ENCODE results near the gene GAB2.

GAB2 gene

GRCh38 chr11:78428266-78428636 is 10.6 kb upstream of the GAB2 start:
- H3K4me1 ChIP-seq (ENCODE audit: insufficient read depth, insufficient read length), result no peaks in the 10 kb centered on the region
- H3K27me3 ChIP-seq (ENCODE audit: insufficient read depth, insufficient read length), result no peaks in the 10 kb centered on the region
- no peaks in the 10 kb centered on the region for H3K9me3 ChIP-seq (ENCODE audit: insufficient read depth, low read length)
- H3K36me3 ChIP-seq (ENCODE audit: insufficient read depth, insufficient read length, low read length), result no peaks in the 10 kb centered on the region
- no peak overlapping the region for H3K9ac ChIP-seq (ENCODE audit: insufficient read length, low read depth)
- TF ChIP-seq YY1 (IDR thresholded peaks at IDR 0.05; ENCODE audit: insufficient read depth, insufficient read length) (no peak), ZNF274 (IDR thresholded peaks at IDR 0.05; ENCODE audit: low read depth, low read length) (no peak), SUZ12 (IDR thresholded peaks at IDR 0.05; ENCODE audit: extremely low read depth, insufficient read depth, insufficient read length) (no peak)
- DNase-seq (ENCODE audit: low read depth, low spot score), result no peak
- no peak overlapping the region for H3K4me3 ChIP-seq (ENCODE audit: insufficient read length, low read depth)

GRCh38 chr11:78427615-78428265 is 10.1 kb upstream of the GAB2 start:
- no peak for DNase-seq (ENCODE audit: low read depth, low spot score)
- no peaks in the 10 kb centered on the region for H3K27me3 ChIP-seq (ENCODE audit: insufficient read depth, insufficient read length)
- H3K36me3 ChIP-seq (ENCODE audit: insufficient read depth, insufficient read length, low read length), result no peaks in the 10 kb centered on the region
- H3K4me3 ChIP-seq (ENCODE audit: insufficient read length, low read depth), result no peak overlapping the region
- H3K9ac ChIP-seq (ENCODE audit: insufficient read length, low read depth), result no peak overlapping the region
- TF ChIP-seq ZNF274 (IDR thresholded peaks at IDR 0.05; ENCODE audit: low read depth, low read length), result no peak
- no peak for TF ChIP-seq YY1 (IDR thresholded peaks at IDR 0.05; ENCODE audit: insufficient read depth, insufficient read length)
- TF ChIP-seq SUZ12 (IDR thresholded peaks at IDR 0.05; ENCODE audit: extremely low read depth, insufficient read depth, insufficient read length), result no peak
- no peaks in the 10 kb centered on the region for H3K4me1 ChIP-seq (ENCODE audit: insufficient read depth, insufficient read length)
- H3K9me3 ChIP-seq (ENCODE audit: insufficient read depth, low read length), result no peaks in the 10 kb centered on the region

GRCh38 chr11:78426845-78427244 is 9.2 kb upstream of the GAB2 start:
- no peak overlapping the region for H3K4me3 ChIP-seq (ENCODE audit: insufficient read length, low read depth)
- H3K36me3 ChIP-seq (ENCODE audit: insufficient read depth, insufficient read length, low read length), result no peaks in the 10 kb centered on the region
- no peaks in the 10 kb centered on the region for H3K9me3 ChIP-seq (ENCODE audit: insufficient read depth, low read length)
- no peaks in the 10 kb centered on the region for H3K4me1 ChIP-seq (ENCODE audit: insufficient read depth, insufficient read length)
- no peak overlapping the region for H3K9ac ChIP-seq (ENCODE audit: insufficient read length, low read depth)
- H3K27me3 ChIP-seq (ENCODE audit: insufficient read depth, insufficient read length), result no peaks in the 10 kb centered on the region
- DNase-seq (ENCODE audit: low read depth, low spot score), result no peak
- no peak for TF ChIP-seq SUZ12 (IDR thresholded peaks at IDR 0.05; ENCODE audit: extremely low read depth, insufficient read depth, insufficient read length)
- TF ChIP-seq YY1 (IDR thresholded peaks at IDR 0.05; ENCODE audit: insufficient read depth, insufficient read length), result no peak
- TF ChIP-seq ZNF274 (IDR thresholded peaks at IDR 0.05; ENCODE audit: low read depth, low read length), result no peak

GRCh38 chr11:78425399-78426070 is 7.9 kb upstream of the GAB2 start:
- Histone ChIP-seq H3K9me3 (ENCODE audit: insufficient read depth, low read length) (no peaks in the 10 kb centered on the region), H3K4me3 (ENCODE audit: insufficient read length, low read depth) (no peak overlapping the region), H3K36me3 (ENCODE audit: insufficient read depth, insufficient read length, low read length) (no peaks in the 10 kb centered on the region), H3K27me3 (ENCODE audit: insufficient read depth, insufficient read length) (no peaks in the 10 kb centered on the region), H3K4me1 (ENCODE audit: insufficient read depth, insufficient read length) (no peaks in the 10 kb centered on the region), H3K9ac (ENCODE audit: insufficient read length, low read depth) (no peak overlapping the region)
- DNase-seq (ENCODE audit: low read depth, low spot score), result no peak
- TF ChIP-seq YY1 (IDR thresholded peaks at IDR 0.05; ENCODE audit: insufficient read depth, insufficient read length) (no peak), SUZ12 (IDR thresholded peaks at IDR 0.05; ENCODE audit: extremely low read depth, insufficient read depth, insufficient read length) (no peak)

GRCh38 chr11:78424334-78425270 is 7.0 kb upstream of the GAB2 start:
- TF ChIP-seq ZNF274 (IDR thresholded peaks at IDR 0.05; ENCODE audit: low read depth, low read length) (no peak), YY1 (IDR thresholded peaks at IDR 0.05; ENCODE audit: insufficient read depth, insufficient read length) (no peak), SUZ12 (IDR thresholded peaks at IDR 0.05; ENCODE audit: extremely low read depth, insufficient read depth, insufficient read length) (no peak)
- Histone ChIP-seq H3K27me3 (ENCODE audit: insufficient read depth, insufficient read length) (no peaks in the 10 kb centered on the region), H3K9ac (ENCODE audit: insufficient read length, low read depth) (no peak overlapping the region), H3K4me3 (ENCODE audit: insufficient read length, low read depth) (no peak overlapping the region), H3K9me3 (ENCODE audit: insufficient read depth, low read length) (no peaks in the 10 kb centered on the region), H3K4me1 (ENCODE audit: insufficient read depth, insufficient read length) (peaks cover 4% of the 10 kb centered on the region), H3K36me3 (ENCODE audit: insufficient read depth, insufficient read length, low read length) (no peaks in the 10 kb centered on the region)
- no peak for DNase-seq (ENCODE audit: low read depth, low spot score)

- no peak for DNase-seq (ENCODE audit: low read depth, low spot score)
- Histone ChIP-seq H3K4me3 (ENCODE audit: insufficient read length, low read depth) (no peak overlapping the region), H3K9ac (ENCODE audit: insufficient read length, low read depth) (no peak overlapping the region), H3K9me3 (ENCODE audit: insufficient read depth, low read length) (no peaks in the 10 kb centered on the region), H3K4me1 (ENCODE audit: insufficient read depth, insufficient read length) (peaks cover 4% of the 10 kb centered on the region), H3K36me3 (ENCODE audit: insufficient read depth, insufficient read length, low read length) (no peaks in the 10 kb centered on the region), H3K27me3 (ENCODE audit: insufficient read depth, insufficient read length) (peaks cover 13% of the 10 kb centered on the region)
- TF ChIP-seq SUZ12 (IDR thresholded peaks at IDR 0.05; ENCODE audit: extremely low read depth, insufficient read depth, insufficient read length) (no peak), ZNF274 (IDR thresholded peaks at IDR 0.05; ENCODE audit: low read depth, low read length) (no peak), YY1 (IDR thresholded peaks at IDR 0.05; ENCODE audit: insufficient read depth, insufficient read length) (no peak)
Observed at GRCh38 chr11:78423241-78423640, 5.6 kb upstream of the GAB2 start.

- Histone ChIP-seq H3K4me3 (ENCODE audit: insufficient read length, low read depth) (no peak overlapping the region), H3K9ac (ENCODE audit: insufficient read length, low read depth) (no peak overlapping the region)
- TF ChIP-seq SUZ12 (IDR thresholded peaks at IDR 0.05; ENCODE audit: extremely low read depth, insufficient read depth, insufficient read length) (no peak), ZNF274 (IDR thresholded peaks at IDR 0.05; ENCODE audit: low read depth, low read length) (no peak), YY1 (IDR thresholded peaks at IDR 0.05; ENCODE audit: insufficient read depth, insufficient read length) (no peak)
Observed at GRCh38 chr11:78420796-78421209, 3.2 kb upstream of the GAB2 start.

More at GRCh38 chr11:78420796-78421209, 3.2 kb upstream of the GAB2 start:
- Histone ChIP-seq H3K36me3 (ENCODE audit: insufficient read depth, insufficient read length, low read length) (no peaks in the 10 kb centered on the region), H3K9me3 (ENCODE audit: insufficient read depth, low read length) (no peaks in the 10 kb centered on the region), H3K27me3 (ENCODE audit: insufficient read depth, insufficient read length) (peaks cover 15% of the 10 kb centered on the region), H3K4me1 (ENCODE audit: insufficient read depth, insufficient read length) (peaks cover 4% of the 10 kb centered on the region)
- no peak for DNase-seq (ENCODE audit: low read depth, low spot score)

Measured in NT2/D1 (cell line).